Spleen (tissue), 7 donors: ENCODE results near the gene PRR7.

Experiments
- CTCF ChIP-seq, 11 experiments: fragments of 200-600 bp in 7 of 11; fragments of 450-650 bp in 4 of 11; sonication (generic) in 4 of 11; IDR thresholded peaks in 8 of 11; conservative IDR thresholded peaks in 3 of 11; 1 replicate in 7 of 11; 2 replicates in 4 of 11; pipeline versions ENCODE4 v1.4.0 to v1.8.0; 2016 to 2021; ENCODE audit warnings: antibody characterized with exemption in 11 of 11, inconsistent platforms in 4 of 11, mild to moderate bottlenecking in 1 of 11
- POLR2A ChIP-seq, 3 donors: fragments of 450-650 bp; IDR thresholded peaks; one replicate each; pipeline ENCODE4 v1.5.1; 2017; ENCODE audit warnings: antibody characterized with exemption in 3 of 3, mild to moderate bottlenecking in 1 of 3
- donor health status: DM: no; HTN: no; CAD: no; lungs with moderate emphysema.
- donor health status: DM: no; HTN: no; CAD: no.
- donor health status: DM: no; HTN: no; CAD: no.

GRCh38 chr5:177458912-177459350 lies 12.3 kb downstream of the PRR7 start:
- TF ChIP-seq CTCF (IDR thresholded peaks at IDR 0.05 in 8 of 11, conservative IDR thresholded peaks at IDR 0.05 in 3 of 11) (no peak), POLR2A (IDR thresholded peaks at IDR 0.05) (no peak)
